ENCODE data around the gene RLN1.

The RLN1 gene

DNA sequence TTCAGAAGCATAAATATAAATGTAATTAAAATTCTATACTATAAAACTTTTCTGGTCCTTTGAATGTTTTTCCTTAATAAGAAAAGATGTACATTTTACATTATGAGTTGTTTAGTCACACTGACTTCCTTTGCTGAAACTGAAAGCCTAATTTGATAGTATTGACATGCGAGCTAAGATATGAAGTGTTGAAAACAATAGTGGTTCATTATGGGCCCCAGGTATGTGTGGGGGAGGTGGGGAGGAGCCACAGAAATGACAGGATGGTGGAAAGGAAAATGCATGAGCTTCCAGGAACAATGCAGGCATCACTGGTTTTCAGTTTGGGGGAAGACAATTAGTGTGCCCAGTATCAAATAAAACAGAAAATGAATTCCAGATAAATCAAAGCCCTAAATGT, 35.4 kb upstream of the RLN1 start:
- Histone ChIP-seq H3K4me3 (ENCODE audit: low read length) (no peak overlapping the region), H3K79me2 (ENCODE audit: low read length) (no peaks in the 10 kb centered on the region), H3F3A (ENCODE audit: insufficient read depth, low read length) (no peaks in the 10 kb centered on the region), H3K36me3 (replicated peaks; ENCODE audit: insufficient read depth, low read length) (no peaks in the 10 kb centered on the region), H3K27me3 (replicated peaks; ENCODE audit: insufficient read depth, low read length) (no peaks in the 10 kb centered on the region), H4K20me1 (ENCODE audit: insufficient read depth, low read length) (no peaks in the 10 kb centered on the region), H2AFZ (ENCODE audit: low read length) (no peak overlapping the region), H3K9me2 (replicated peaks; ENCODE audit: insufficient read depth, low read length) (no peaks in the 10 kb centered on the region), H3K9ac (ENCODE audit: low read length) (no peak overlapping the region), H3K4me1 (ENCODE audit: low read length) (no peaks in the 10 kb centered on the region), H3K9me3 (replicated peaks; ENCODE audit: insufficient read depth, low read length) (no peaks in the 10 kb centered on the region), H3K4me2 (ENCODE audit: low read depth, low read length) (no peak overlapping the region), H3K27ac (ENCODE audit: low read length) (no peak overlapping the region)
- TF ChIP-seq EZH2phosphoT487 (IDR thresholded peaks at IDR 0.05; ENCODE audit: low read length) (no peak), EZH2 (optimal IDR thresholded peaks at IDR 0.05; ENCODE audit: low read depth, low read length) (no peak)
- TF ChIP-seq, protein P1, sequence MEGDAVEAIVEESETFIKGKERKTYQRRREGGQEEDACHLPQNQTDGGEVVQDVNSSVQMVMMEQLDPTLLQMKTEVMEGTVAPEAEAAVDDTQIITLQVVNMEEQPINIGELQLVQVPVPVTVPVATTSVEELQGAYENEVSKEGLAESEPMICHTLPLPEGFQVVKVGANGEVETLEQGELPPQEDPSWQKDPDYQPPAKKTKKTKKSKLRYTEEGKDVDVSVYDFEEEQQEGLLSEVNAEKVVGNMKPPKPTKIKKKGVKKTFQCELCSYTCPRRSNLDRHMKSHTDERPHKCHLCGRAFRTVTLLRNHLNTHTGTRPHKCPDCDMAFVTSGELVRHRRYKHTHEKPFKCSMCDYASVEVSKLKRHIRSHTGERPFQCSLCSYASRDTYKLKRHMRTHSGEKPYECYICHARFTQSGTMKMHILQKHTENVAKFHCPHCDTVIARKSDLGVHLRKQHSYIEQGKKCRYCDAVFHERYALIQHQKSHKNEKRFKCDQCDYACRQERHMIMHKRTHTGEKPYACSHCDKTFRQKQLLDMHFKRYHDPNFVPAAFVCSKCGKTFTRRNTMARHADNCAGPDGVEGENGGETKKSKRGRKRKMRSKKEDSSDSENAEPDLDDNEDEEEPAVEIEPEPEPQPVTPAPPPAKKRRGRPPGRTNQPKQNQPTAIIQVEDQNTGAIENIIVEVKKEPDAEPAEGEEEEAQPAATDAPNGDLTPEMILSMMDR (IDR thresholded peaks at IDR 0.05; ENCODE audit: low read length), result no peak
- DNase-seq, result no peak

DNA sequence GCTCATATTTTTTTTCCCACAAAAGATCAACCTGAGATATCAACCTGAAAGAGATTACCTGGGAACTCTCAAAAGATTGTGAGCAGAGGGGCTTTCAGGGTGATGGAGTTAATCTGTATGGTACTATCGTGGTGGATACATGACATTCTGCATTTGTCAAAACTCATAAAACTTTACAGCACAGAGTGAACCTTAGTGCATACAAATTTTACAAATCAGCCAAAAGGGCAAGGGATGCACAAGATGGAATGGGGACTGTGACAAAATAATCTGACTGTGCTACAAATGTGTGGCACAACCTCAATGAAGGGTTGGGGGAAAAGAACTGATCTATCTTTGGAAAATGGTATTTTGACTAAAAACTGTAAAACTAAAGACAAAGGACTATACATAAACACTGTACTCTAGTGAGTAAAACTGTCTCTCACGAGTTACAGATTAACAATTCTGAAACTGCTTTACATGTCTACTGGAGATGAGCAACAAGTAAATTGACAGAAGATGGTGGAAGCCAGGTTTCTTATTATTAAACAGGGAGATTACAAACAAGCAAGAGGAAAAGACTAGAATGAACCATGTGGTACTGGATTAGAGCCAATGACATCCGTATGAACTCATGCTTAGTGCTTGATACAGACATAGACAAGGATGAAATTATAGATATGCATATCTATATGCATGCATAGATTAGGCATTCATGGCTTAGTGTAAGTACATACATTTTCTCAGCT, 24.8 kb upstream of the RLN1 start:
- Histone ChIP-seq H3K27me3 (replicated peaks; ENCODE audit: insufficient read depth, low read length) (no peaks in the 10 kb centered on the region), H3K4me3 (ENCODE audit: low read length) (no peak overlapping the region), H2AFZ (ENCODE audit: low read length) (no peak overlapping the region), H3K9me2 (replicated peaks; ENCODE audit: insufficient read depth, low read length) (no peaks in the 10 kb centered on the region), H3F3A (ENCODE audit: insufficient read depth, low read length) (no peaks in the 10 kb centered on the region), H3K27ac (ENCODE audit: low read length) (no peak overlapping the region), H3K36me3 (replicated peaks; ENCODE audit: insufficient read depth, low read length) (no peaks in the 10 kb centered on the region), H3K9me3 (replicated peaks; ENCODE audit: insufficient read depth, low read length) (no peaks in the 10 kb centered on the region), H4K20me1 (ENCODE audit: insufficient read depth, low read length) (no peaks in the 10 kb centered on the region), H3K9ac (ENCODE audit: low read length) (no peak overlapping the region), H3K4me2 (ENCODE audit: low read depth, low read length) (no peak overlapping the region), H3K79me2 (ENCODE audit: low read length) (no peaks in the 10 kb centered on the region), H3K4me1 (ENCODE audit: low read length) (no peaks in the 10 kb centered on the region)
- TF ChIP-seq, protein P1 (IDR thresholded peaks at IDR 0.05; ENCODE audit: low read length), result no peak
- TF ChIP-seq EZH2phosphoT487 (IDR thresholded peaks at IDR 0.05; ENCODE audit: low read length) (no peak), EZH2 (optimal IDR thresholded peaks at IDR 0.05; ENCODE audit: low read depth, low read length) (no peak)
- DNase-seq, result no peak

DNA sequence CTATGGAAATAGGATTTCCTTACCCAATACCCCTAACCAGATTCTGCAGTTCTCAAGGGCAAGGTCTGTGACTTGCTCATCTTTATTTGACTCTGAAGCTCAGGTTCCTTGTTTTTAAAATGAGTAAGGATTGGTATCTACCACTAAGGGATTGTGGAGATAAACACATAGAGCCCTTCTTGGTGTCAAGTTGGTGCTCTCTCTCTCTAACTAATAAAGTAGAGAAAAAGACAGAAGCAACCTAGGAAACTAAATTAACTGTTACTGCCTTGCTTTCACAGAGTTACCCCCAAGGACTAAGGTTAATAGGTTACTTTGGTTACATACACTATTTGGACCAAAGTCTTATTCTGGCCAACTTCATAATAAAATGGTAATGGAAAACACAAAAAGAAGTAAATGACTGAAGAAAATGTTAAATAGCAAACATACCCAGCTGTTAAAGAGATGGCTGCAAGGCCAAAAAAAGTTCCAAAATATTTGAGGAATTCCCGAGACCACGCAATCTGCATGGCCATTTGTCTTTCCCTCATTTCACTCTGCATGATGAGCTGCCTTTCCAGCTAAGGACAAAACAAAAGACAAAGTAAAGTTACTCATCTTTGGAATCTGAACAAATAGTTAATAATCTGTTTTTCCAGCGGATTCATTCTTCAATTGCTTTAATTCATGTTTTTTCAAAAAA, 21.8 kb upstream of the RLN1 start:
- Histone ChIP-seq H2AFZ (ENCODE audit: low read length) (no peak overlapping the region), H3K36me3 (replicated peaks; ENCODE audit: insufficient read depth, low read length) (no peaks in the 10 kb centered on the region), H3K79me2 (ENCODE audit: low read length) (no peaks in the 10 kb centered on the region), H3K9me3 (replicated peaks; ENCODE audit: insufficient read depth, low read length) (no peaks in the 10 kb centered on the region), H3K4me2 (ENCODE audit: low read depth, low read length) (no peak overlapping the region), H3K4me3 (ENCODE audit: low read length) (no peak overlapping the region), H3K27me3 (replicated peaks; ENCODE audit: insufficient read depth, low read length) (no peaks in the 10 kb centered on the region), H3K9ac (ENCODE audit: low read length) (no peak overlapping the region), H3K4me1 (ENCODE audit: low read length) (no peaks in the 10 kb centered on the region), H4K20me1 (ENCODE audit: insufficient read depth, low read length) (no peaks in the 10 kb centered on the region), H3F3A (ENCODE audit: insufficient read depth, low read length) (no peaks in the 10 kb centered on the region), H3K27ac (ENCODE audit: low read length) (no peak overlapping the region), H3K9me2 (replicated peaks; ENCODE audit: insufficient read depth, low read length) (no peaks in the 10 kb centered on the region)
- TF ChIP-seq, protein P1 (IDR thresholded peaks at IDR 0.05; ENCODE audit: low read length), result no peak
- TF ChIP-seq EZH2phosphoT487 (IDR thresholded peaks at IDR 0.05; ENCODE audit: low read length) (no peak), EZH2 (optimal IDR thresholded peaks at IDR 0.05; ENCODE audit: low read depth, low read length) (no peak)
- DNase-seq, result no peak

All from MM.1S (cell line).